NB4 (cell line): ENCODE measurements around the gene FABP6.
A peak's percentile ranks its signal among the peaks of the same experiment; 100 is the strongest.

Experiments used
- CTCF ChIP-seq: IDR thresholded peaks from one replicate; pipeline ENCODE4 v1.5.1; 2012; ENCODE audit warnings: low read depth, low read length
- MAX ChIP-seq: IDR thresholded peaks from 2 replicates; pipeline ENCODE4 v1.6.1; 2011; ENCODE audit warnings: low read depth, low read length
- MYC ChIP-seq: IDR thresholded peaks from 2 replicates; pipeline ENCODE4 v1.6.1; 2011; ENCODE audit warnings: low read depth, low read length
- POLR2A ChIP-seq: IDR thresholded peaks from 2 replicates; pipeline ENCODE4 v1.6.1; 2011; ENCODE audit warnings: mild to moderate bottlenecking; ENCODE audit not compliant: insufficient read length; ENCODE audit errors: extremely low read depth

- peak; percentile 53 for TF ChIP-seq CTCF
- no peak for TF ChIP-seq POLR2A
- TF ChIP-seq MAX, result no peak
- TF ChIP-seq MYC, result no peak
Observed at GRCh38 chr5:160199410-160199911, 29.8 kb upstream of the FABP6 start.
